Activated CD8-positive, alpha-beta T cell treated with anti-CD3 and anti-CD28 coated beads, Interleukin-2, amount 10 ng/mL, durations not matched to agents 7 days and 5 days (primary cell): ENCODE data around the gene IFNLR1. TPM values are rescaled to one million over a fixed set of nuclear protein-coding genes. Genes with fewer than 3 reads are reported as not detected.

ENCODE experiments used
- ATAC-seq: fragments of 150-1000 bp; cut with Tn5 transposase; one replicate; pipeline ENCODE4 v1.10.0; 2021; ENCODE audit warnings: moderate library complexity
- CTCF ChIA-PET: fragments of 350-600 bp; sonication (Branson Sonifier 250); formaldehyde crosslinking; loops from one replicate; lab custom pipeline; 2021; ENCODE audit warnings: antibody characterized with exemption; lab: Charles Lee
- POLR2A ChIA-PET: fragments of 350-600 bp; sonication (Branson Sonifier 250); formaldehyde crosslinking; loops from one replicate; lab custom pipeline; 2021; ENCODE audit warnings: antibody characterized with exemption; lab: Charles Lee
- DNase-seq: peaks from one replicate; pipeline ENCODE4 v3.0.0-alpha.2; 2020
- H3K27ac Mint-ChIP-seq: one replicate; pipeline ENCODE4 v1.8.0; 2021; ENCODE audit warnings: mild to moderate bottlenecking, mixed read lengths
- H3K27me3 Mint-ChIP-seq: one replicate; pipeline ENCODE4 v1.8.0; 2021; ENCODE audit warnings: low read depth, mixed read lengths
- H3K36me3 Mint-ChIP-seq: one replicate; pipeline ENCODE4 v1.8.0; 2021; ENCODE audit warnings: low read depth, mixed read lengths
- H3K4me1 Mint-ChIP-seq: one replicate; pipeline ENCODE4 v1.8.0; 2021; ENCODE audit warnings: low read depth, mixed read lengths
- H3K4me3 Mint-ChIP-seq: one replicate; pipeline ENCODE4 v1.8.0; 2021; ENCODE audit warnings: mild to moderate bottlenecking, mixed read lengths
- H3K9me3 Mint-ChIP-seq: one replicate; pipeline ENCODE4 v1.8.0; 2022; ENCODE audit warnings: mixed read lengths; ENCODE audit not compliant: insufficient read depth
- total RNA-seq, 2 experiments: library from RNA; stranded (reverse); gene quantifications; one replicate each; pipeline ENCODE4 v1.2.3, GENCODE V29; 2021

Gene IFNLR1
- total RNA-seq, 2 experiments from 2014 or later: 2.6 to 4.0 TPM

DNA sequence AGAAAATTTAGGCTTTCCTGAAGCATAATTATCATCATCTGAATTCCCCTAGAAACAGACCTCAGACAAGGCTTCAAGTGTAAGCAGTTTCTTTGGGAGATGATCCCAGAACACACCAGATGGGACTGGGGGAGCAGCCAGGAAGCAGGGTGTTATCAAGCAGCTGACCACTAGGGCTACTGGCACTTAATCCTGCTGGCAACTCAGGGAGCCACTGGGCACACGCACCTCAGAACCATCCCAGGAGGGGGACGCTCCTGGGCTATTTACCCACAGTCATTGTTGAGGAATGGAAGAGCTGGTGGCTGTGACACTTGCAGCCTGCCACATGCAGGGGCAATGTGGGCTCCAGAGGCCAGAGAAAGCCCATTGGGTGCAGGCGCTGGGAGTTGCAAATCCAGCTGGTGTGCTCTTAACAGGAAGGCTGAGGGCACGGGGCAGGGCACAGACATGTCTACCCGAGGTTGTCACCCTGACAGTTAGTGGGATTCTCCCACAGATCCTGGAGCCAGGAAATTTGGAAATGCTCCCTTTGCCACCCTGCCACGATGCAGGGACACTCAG, 29.1 kb downstream of the IFNLR1 start:
- no peaks in the 10 kb centered on the region for H3K9me3 Mint-ChIP-seq
- no peak overlapping the region for H3K4me3 Mint-ChIP-seq
- DNase-seq: no peak
- H3K4me1 Mint-ChIP-seq: peaks cover 4% of the 10 kb centered on the region
- peaks cover 4% of the 10 kb centered on the region for H3K27me3 Mint-ChIP-seq
- no peak overlapping the region for H3K27ac Mint-ChIP-seq
- no peak for ATAC-seq
- POLR2A ChIA-PET: no interaction called here
- CTCF ChIA-PET: interaction anchor here (0.7 to 1.2 kb wide), 2 partner anchors 41 to 233 kb away, joined by 3 to 4 read pairs; no protein-coding TSS in a partner anchor
- peaks cover 2% of the 10 kb centered on the region for H3K36me3 Mint-ChIP-seq

DNA sequence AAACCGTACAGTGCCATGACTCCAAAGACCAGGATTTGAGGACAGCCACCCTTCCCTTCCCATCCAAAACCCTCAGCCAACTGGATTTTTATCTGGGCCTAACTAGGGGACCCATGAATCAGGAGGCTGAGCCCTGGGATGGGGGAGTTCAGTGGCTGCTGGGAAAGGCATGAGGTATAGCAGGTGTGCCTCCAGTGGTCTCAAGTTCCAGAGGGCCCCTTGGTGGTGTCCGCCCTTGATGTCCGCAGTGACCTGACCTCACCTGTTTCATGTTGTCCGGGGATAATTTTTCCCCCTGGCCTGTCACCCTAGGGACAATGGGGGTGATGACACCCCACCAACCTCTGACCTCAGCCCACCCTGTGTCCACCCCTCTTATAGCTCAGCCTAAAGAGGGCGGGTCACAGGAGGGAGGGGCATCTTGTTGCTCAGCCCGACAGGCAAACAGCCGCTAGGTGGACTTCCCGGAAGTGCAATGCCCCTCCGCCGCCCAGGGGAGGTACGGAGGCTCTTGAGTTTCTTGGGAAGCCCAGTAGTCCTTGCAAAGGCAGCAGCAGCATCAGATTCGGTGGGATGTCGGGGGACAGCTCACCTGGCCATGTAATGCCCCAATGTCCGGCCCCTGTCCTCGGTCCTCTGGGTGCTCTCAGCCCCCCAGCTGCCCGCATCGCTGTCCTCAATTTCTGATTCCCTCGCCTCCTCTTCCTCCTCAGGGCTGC, 30.4 kb downstream of the IFNLR1 start:
- ChIA-PET POLR2A (no interaction called here), CTCF (interaction anchor here (1.0 to 1.7 kb wide), 3 partner anchors 23 to 235 kb away, joined by 3 to 4 read pairs (median 3); no protein-coding TSS in a partner anchor)
- peaks cover 13% of the 10 kb centered on the region for H3K27me3 Mint-ChIP-seq
- no peak for ATAC-seq
- no peak overlapping the region for H3K4me3 Mint-ChIP-seq
- peaks cover 2% of the 10 kb centered on the region for H3K36me3 Mint-ChIP-seq
- H3K9me3 Mint-ChIP-seq: no peaks in the 10 kb centered on the region
- H3K4me1 Mint-ChIP-seq: no peaks in the 10 kb centered on the region
- no peak overlapping the region for H3K27ac Mint-ChIP-seq
- DNase-seq: no peak

DNA sequence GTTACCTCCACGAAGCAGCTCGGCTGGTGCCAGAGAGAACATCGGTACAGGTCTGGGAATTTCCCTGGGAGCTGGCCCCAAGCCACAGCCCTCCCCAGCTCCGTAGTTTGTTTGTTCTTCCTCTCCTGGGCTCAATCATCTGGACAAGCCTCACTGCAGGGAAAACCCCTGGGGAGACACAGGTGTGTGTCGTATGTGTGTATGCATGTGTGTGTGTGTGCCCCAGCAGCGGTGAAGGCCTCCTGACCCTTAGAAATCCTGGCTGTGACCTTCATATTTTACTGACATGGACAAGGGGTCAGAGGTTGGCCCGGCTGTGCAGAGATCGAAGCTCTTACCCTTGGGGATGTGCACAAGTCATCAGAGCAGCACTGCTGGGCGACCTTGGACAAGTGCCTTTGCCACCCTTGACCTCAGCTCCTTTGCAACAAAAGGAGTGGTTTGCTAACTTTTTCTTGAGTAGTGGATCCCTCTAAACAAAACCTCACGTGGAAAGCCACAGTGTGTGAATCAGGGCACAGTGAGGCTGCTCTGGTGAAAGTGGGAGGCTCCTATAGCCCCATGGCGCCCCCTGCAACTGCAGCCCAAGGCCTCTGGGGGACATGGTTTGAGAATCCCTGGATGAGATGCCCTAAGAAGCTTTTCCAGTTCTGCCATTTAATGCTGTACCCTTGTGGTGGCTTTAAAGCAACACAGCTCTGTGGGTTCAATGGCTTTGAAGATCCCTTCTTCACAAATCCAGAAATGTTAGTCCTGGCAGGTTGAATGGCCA, 31.9 kb downstream of the IFNLR1 start:
- H3K4me3 Mint-ChIP-seq: no peak overlapping the region
- peaks cover 2% of the 10 kb centered on the region for H3K36me3 Mint-ChIP-seq
- H3K9me3 Mint-ChIP-seq: no peaks in the 10 kb centered on the region
- no peak overlapping the region for H3K27ac Mint-ChIP-seq
- peak; percentile 28 for DNase-seq
- H3K4me1 Mint-ChIP-seq: peaks cover 14% of the 10 kb centered on the region
- ChIA-PET CTCF (interaction anchor here (0.9 to 2.7 kb wide), 9 partner anchors 17 to 432 kb away, joined by 3 to 25 read pairs (median 4); no protein-coding TSS in a partner anchor), POLR2A (no interaction called here)
- peaks cover 25% of the 10 kb centered on the region for H3K27me3 Mint-ChIP-seq
- ATAC-seq: no peak

- POLR2A ChIA-PET: no interaction called here
- Mint-ChIP-seq H3K27ac (no peak overlapping the region), H3K9me3 (no peaks in the 10 kb centered on the region), H3K4me1 (peaks cover 15% of the 10 kb centered on the region), H3K36me3 (peaks cover 2% of the 10 kb centered on the region), H3K27me3 (peaks cover 25% of the 10 kb centered on the region), H3K4me3 (no peak overlapping the region)
- no peak for DNase-seq
- CTCF ChIA-PET: interaction anchor here (1.1 to 2.7 kb wide), 5 partner anchors 18 to 433 kb away, joined by 3 to 25 read pairs (median 4); no protein-coding TSS in a partner anchor
- no peak for ATAC-seq
Measured at GRCh38 chr1:24154215-24154614, 32.9 kb downstream of the IFNLR1 start.

GRCh38 chr1:24152631-24153494, 34.2 kb downstream of the IFNLR1 start:
- Mint-ChIP-seq H3K9me3 (no peaks in the 10 kb centered on the region), H3K27me3 (peaks cover 25% of the 10 kb centered on the region), H3K27ac (no peak overlapping the region), H3K36me3 (peaks cover 2% of the 10 kb centered on the region), H3K4me3 (no peak overlapping the region), H3K4me1 (peaks cover 15% of the 10 kb centered on the region)
- ChIA-PET CTCF (interaction anchor here (0.6 to 4.4 kb wide), 6 partner anchors 37 to 262 kb away, joined by 3 to 101 read pairs (median 4); partner anchors contain the start of gene NIPAL3), POLR2A (interaction anchor here (0.8 kb wide), 1 partner anchor 50 kb away, joined by 3 read pairs; no protein-coding TSS in a partner anchor)
- ATAC-seq (no peak), DNase-seq (no peak)

- H3K27ac Mint-ChIP-seq: no peak overlapping the region
- ChIA-PET CTCF (interaction anchor here (0.6 to 4.4 kb wide), 14 partner anchors 11 to 412 kb away, joined by 3 to 101 read pairs (median 7); no protein-coding TSS in a partner anchor), POLR2A (no interaction called here)
- ATAC-seq (no peak), DNase-seq (no peak)
- H3K4me3 Mint-ChIP-seq: peak overlapping the region; percentile 44
- peaks cover 33% of the 10 kb centered on the region for H3K27me3 Mint-ChIP-seq
- no peaks in the 10 kb centered on the region for H3K9me3 Mint-ChIP-seq
- no peaks in the 10 kb centered on the region for H3K36me3 Mint-ChIP-seq
- H3K4me1 Mint-ChIP-seq: peaks cover 15% of the 10 kb centered on the region
Measured at GRCh38 chr1:24151175-24151533, 35.9 kb downstream of the IFNLR1 start.

DNA sequence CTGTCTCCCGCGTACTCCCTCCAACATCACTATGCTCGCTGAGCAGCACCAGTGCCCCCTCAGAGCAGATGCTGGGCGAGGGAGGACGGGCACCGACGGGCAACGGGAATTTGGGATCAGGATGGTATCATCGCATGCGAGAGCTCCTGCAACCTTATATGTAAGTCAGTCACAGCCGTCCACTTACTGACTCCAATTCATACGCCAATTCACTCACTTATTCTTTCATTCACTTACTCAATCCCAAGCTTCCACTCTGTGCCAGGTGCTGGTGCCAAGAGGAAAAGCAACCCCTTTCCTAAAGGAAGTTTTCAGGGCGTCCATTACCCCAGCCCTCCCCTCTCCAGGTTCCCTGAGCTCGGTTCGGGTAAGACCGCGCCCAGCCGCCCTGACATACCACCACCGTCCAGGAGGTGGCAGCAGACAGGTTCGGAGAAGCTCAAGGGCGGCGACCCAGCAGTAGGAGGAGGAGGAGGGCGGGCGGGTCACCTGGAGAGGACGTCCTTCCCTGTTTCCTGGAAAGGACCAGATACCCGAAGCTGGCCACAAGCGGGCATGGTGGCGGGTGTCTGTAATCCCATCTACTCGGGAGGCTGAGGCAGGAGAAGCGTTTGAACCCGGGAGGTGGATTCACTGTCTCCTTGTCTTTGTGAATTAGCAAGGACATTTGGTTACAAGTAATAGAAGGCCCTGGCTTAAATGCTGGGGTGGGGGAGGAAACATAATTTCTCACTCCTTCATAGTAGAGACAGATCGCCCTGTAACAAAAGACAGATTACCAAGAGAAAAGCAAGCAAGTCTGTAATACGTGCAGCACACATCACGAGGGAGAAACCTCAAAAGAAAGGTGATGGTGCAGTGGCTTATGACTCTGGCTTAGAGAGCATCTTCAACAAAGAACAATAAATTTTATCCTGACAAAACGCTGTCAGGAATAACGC, 36.6 kb downstream of the IFNLR1 start:
- peaks cover 15% of the 10 kb centered on the region for H3K4me1 Mint-ChIP-seq
- no peaks in the 10 kb centered on the region for H3K36me3 Mint-ChIP-seq
- DNase-seq (peak; percentile 91), ATAC-seq (peak; percentile 99)
- peak overlapping the region; percentile 44 for H3K4me3 Mint-ChIP-seq
- no peaks in the 10 kb centered on the region for H3K9me3 Mint-ChIP-seq
- H3K27ac Mint-ChIP-seq: no peak overlapping the region
- ChIA-PET CTCF (interaction anchor here (0.5 to 4.4 kb wide), 61 partner anchors 9 to 673 kb away, joined by 3 to 101 read pairs (median 4); partner anchors contain the start of genes IFNLR1, NIPAL3, SRSF10 and STPG1), POLR2A (interaction anchor here (0.6 to 1.0 kb wide), 2 partner anchors 42 to 49 kb away, joined by 3 to 5 read pairs; no protein-coding TSS in a partner anchor)
- H3K27me3 Mint-ChIP-seq: peaks cover 35% of the 10 kb centered on the region

GRCh38 chr1:24149866-24150233, 37.2 kb downstream of the IFNLR1 start:
- Mint-ChIP-seq H3K4me3 (no peak overlapping the region), H3K27me3 (peaks cover 35% of the 10 kb centered on the region), H3K9me3 (no peaks in the 10 kb centered on the region), H3K36me3 (no peaks in the 10 kb centered on the region), H3K4me1 (peaks cover 15% of the 10 kb centered on the region), H3K27ac (no peak overlapping the region)
- no peak for ATAC-seq
- CTCF ChIA-PET: interaction anchor here (0.5 to 4.4 kb wide), 54 partner anchors 8 to 674 kb away, joined by 3 to 101 read pairs (median 5); partner anchors contain the start of genes IFNLR1, NIPAL3, SRSF10 and STPG1
- POLR2A ChIA-PET: interaction anchor here (0.6 to 1.0 kb wide), 2 partner anchors 22 to 43 kb away, joined by 3 read pairs; no protein-coding TSS in a partner anchor
- DNase-seq: peak; percentile 24

DNA sequence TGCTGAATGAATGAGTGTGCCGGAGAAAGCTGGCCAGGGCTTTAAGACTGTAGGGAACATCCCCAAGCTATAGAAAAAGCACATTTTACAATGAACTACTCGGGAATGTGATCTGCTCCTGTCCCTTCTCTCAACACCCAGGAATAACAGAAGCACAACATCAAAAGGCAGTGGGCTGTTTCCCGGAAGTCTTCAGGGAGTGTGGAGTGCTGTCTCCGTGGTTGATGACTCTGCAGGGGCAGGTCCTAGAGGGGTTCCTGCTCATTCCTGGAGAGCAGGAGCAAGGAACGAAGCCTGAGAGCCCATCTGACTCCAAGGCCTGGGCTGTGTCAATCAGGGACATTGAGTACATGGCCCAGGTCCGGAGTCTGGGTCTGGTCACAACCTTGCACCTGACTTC, 39.3 kb downstream of the IFNLR1 start:
- H3K27ac Mint-ChIP-seq: no peak overlapping the region
- ATAC-seq (no peak), DNase-seq (no peak)
- H3K4me3 Mint-ChIP-seq: no peak overlapping the region
- no peaks in the 10 kb centered on the region for H3K9me3 Mint-ChIP-seq
- no peaks in the 10 kb centered on the region for H3K36me3 Mint-ChIP-seq
- POLR2A ChIA-PET: no interaction called here
- CTCF ChIA-PET: interaction anchor here (0.8 to 3.2 kb wide), 4 partner anchors 51 to 244 kb away, joined by 3 to 19 read pairs (median 10); no protein-coding TSS in a partner anchor
- H3K27me3 Mint-ChIP-seq: peaks cover 34% of the 10 kb centered on the region
- peaks cover 15% of the 10 kb centered on the region for H3K4me1 Mint-ChIP-seq

- H3K36me3 Mint-ChIP-seq: no peaks in the 10 kb centered on the region
- no peak for ATAC-seq
- DNase-seq: no peak
- no peak overlapping the region for H3K27ac Mint-ChIP-seq
- no peak overlapping the region for H3K4me3 Mint-ChIP-seq
- peaks cover 31% of the 10 kb centered on the region for H3K27me3 Mint-ChIP-seq
- CTCF ChIA-PET: interaction anchor here (1.8 to 3.2 kb wide), 2 partner anchors 236 to 244 kb away, joined by 15 to 19 read pairs; no protein-coding TSS in a partner anchor
- POLR2A ChIA-PET: no interaction called here
- peaks cover 15% of the 10 kb centered on the region for H3K4me1 Mint-ChIP-seq
- no peaks in the 10 kb centered on the region for H3K9me3 Mint-ChIP-seq
Measured at GRCh38 chr1:24147194-24147593, 39.9 kb downstream of the IFNLR1 start.
